Tibial nerve (tissue), 4 donors: ENCODE results near the gene STXBP4. TPM values are rescaled to one million over a fixed set of nuclear protein-coding genes. Genes with fewer than 3 reads are reported as not detected.

Experiments used
- DNase-seq, 2 donors: peaks; one replicate each; pipeline ENCODE4 v3.0.0-alpha.2; 2019; ENCODE audit warnings: low spot score in 2 of 2
- H3K27ac ChIP-seq, 4 donors: fragments of 200-600 bp; sonication (generic) in 3 of 4; one replicate each; pipeline ENCODE4 v1.5.1; 2017 to 2019; ENCODE audit warnings: mild to moderate bottlenecking in 1 of 4
- H3K27me3 ChIP-seq, 2 donors: fragments of 200-600 bp; sonication (generic) in 1 of 2; one replicate each; pipeline versions ENCODE4 v1.5.1 to v1.6.0; 2017 to 2019
- H3K36me3 ChIP-seq, 3 donors: fragments of 200-600 bp; sonication (generic); one replicate each; pipeline ENCODE4 v1.5.1; 2018 to 2019
- H3K4me1 ChIP-seq, 4 donors: fragments of 200-600 bp; sonication (generic) in 3 of 4; one replicate each; pipeline ENCODE4 v1.5.1; 2017 to 2019
- H3K4me3 ChIP-seq, 4 donors: fragments of 200-600 bp; sonication (generic) in 3 of 4; one replicate each; pipeline ENCODE4 v1.5.1; 2017 to 2019; ENCODE audit warnings: mild to moderate bottlenecking in 1 of 4, moderate library complexity in 1 of 4
- H3K9me3 ChIP-seq, 4 donors: fragments of 200-600 bp; sonication (generic) in 3 of 4; one replicate each; pipeline ENCODE4 v1.5.1; 2017 to 2019
- EP300 ChIP-seq, 2 donors: sonication (generic); formaldehyde crosslinking; IDR thresholded peaks; one replicate each; pipeline ENCODE4 v1.6.1; 2017; ENCODE audit warnings: antibody characterized with exemption in 2 of 2, mild to moderate bottlenecking in 1 of 2
- POLR2A ChIP-seq, 2 donors: fragments of 450-650 bp; IDR thresholded peaks; one replicate each; pipeline ENCODE4 v1.6.1; 2017; ENCODE audit warnings: antibody characterized with exemption in 2 of 2, mild to moderate bottlenecking in 2 of 2, moderate library complexity in 2 of 2
- WGBS, 2 donors: methylation state at CpG; one replicate each; pipeline ENCODE4 v1.1.5; 2018; 5-methylcytosine and 5-hydroxymethylcytosine counted together
- total RNA-seq, 4 donors: library from RNA; depleted of rRNA; stranded (reverse); fragments of >200 nt; gene quantifications; one replicate each; pipeline ENCODE4 v1.1.0, GENCODE V29; 2016
- TF ChIP-seq, protein P1 (sequence below), 5 experiments: fragments of 200-600 bp in 3 of 5; fragments of 450-650 bp in 2 of 5; sonication (generic) in 3 of 5; IDR thresholded peaks; one replicate each; pipeline ENCODE4 v1.5.1; 2016 to 2019; ENCODE audit warnings: antibody characterized with exemption in 5 of 5, mild to moderate bottlenecking in 3 of 5, moderate library complexity in 2 of 5

The STXBP4 gene
- total RNA-seq, 4 donors from 2014 or later = 21.6 to 64.8 (median 28.2) TPM

DNA sequence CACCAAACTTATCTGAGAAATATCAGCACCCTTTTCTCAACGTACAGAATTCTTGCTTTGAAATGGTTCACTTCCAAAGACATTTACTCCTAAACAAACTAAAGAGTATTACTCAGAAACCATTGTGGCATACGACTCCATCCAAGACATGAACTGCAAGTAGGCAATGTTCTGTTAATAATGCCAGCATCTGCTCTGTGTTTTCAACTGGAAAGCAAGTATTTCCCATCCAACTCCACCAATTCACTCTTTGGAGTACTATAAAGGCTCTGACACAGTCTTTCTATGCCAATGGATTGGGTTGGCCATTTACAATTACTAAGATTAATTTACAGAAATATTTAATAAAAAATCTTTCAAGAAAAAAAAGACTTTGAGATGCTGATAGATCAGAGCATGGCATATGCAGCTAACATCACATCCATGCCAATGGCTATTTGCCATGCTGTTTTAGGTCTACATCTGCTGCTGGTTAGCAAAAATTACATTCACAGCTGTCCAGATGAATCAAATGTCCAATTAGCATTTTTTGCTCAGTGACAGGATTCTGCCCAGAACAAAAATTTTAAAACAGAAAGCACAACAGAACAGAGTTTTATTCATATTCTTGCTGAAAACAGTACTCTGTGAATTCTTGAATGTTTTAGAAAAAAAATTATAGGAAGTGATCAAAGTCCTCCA lies 230.3 kb downstream of the STXBP4 start:
- TF ChIP-seq EP300 (IDR thresholded peaks at IDR 0.05) (no peak), POLR2A (IDR thresholded peaks at IDR 0.05) (no peak)
- TF ChIP-seq, protein P1, sequence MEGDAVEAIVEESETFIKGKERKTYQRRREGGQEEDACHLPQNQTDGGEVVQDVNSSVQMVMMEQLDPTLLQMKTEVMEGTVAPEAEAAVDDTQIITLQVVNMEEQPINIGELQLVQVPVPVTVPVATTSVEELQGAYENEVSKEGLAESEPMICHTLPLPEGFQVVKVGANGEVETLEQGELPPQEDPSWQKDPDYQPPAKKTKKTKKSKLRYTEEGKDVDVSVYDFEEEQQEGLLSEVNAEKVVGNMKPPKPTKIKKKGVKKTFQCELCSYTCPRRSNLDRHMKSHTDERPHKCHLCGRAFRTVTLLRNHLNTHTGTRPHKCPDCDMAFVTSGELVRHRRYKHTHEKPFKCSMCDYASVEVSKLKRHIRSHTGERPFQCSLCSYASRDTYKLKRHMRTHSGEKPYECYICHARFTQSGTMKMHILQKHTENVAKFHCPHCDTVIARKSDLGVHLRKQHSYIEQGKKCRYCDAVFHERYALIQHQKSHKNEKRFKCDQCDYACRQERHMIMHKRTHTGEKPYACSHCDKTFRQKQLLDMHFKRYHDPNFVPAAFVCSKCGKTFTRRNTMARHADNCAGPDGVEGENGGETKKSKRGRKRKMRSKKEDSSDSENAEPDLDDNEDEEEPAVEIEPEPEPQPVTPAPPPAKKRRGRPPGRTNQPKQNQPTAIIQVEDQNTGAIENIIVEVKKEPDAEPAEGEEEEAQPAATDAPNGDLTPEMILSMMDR (IDR thresholded peaks at IDR 0.05) = no peak
- Histone ChIP-seq H3K9me3 (peaks cover 0 to 3% (median 0%) of the 10 kb centered on the region in 4 donors), H3K36me3 (no peaks in the 10 kb centered on the region), H3K27ac (no peak overlapping the region), H3K27me3 (no peaks in the 10 kb centered on the region), H3K4me1 (peaks cover 0 to 15% (median 0%) of the 10 kb centered on the region in 4 donors), H3K4me3 (no peak overlapping the region)
- WGBS, 2 donors = 62 to 71% methylated on average over 2 of the region's 2 CpGs
- DNase-seq = no peak

DNA sequence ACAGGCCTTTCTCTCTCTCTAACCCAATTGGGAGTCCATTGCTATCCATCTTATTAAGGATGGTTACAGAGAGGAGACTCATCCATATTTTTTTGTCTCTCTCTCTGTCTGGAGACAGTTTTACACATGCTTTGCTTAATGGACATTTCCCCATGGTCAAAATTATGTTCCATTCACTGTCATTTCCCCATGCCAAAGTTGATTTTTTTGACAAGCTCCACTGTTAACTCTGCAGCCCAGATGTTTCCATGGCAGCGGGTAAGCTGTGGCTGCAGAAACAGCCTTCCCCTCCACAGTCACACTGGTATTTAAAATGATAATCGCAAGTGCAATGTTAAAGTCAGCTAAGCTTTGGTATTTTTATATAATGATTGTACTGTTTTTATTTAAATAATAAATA lies 232.3 kb downstream of the STXBP4 start:
- no peaks in the 10 kb centered on the region for H3K36me3 ChIP-seq
- peaks cover 0 to 15% (median 0%) of the 10 kb centered on the region in 4 donors for H3K4me1 ChIP-seq
- peaks cover 0 to 9% (median 0%) of the 10 kb centered on the region in 4 donors for H3K9me3 ChIP-seq
- H3K27me3 ChIP-seq = no peaks in the 10 kb centered on the region
- no peak overlapping the region for H3K27ac ChIP-seq
- 52 to 63% methylated on average over 2 of the region's 2 CpGs for WGBS, 2 donors
- DNase-seq = no peak
- no peak overlapping the region for H3K4me3 ChIP-seq
- TF ChIP-seq POLR2A (IDR thresholded peaks at IDR 0.05) = no peak
- TF ChIP-seq, protein P1 (IDR thresholded peaks at IDR 0.05) = no peak
- TF ChIP-seq EP300 (IDR thresholded peaks at IDR 0.05) = no peak

DNA sequence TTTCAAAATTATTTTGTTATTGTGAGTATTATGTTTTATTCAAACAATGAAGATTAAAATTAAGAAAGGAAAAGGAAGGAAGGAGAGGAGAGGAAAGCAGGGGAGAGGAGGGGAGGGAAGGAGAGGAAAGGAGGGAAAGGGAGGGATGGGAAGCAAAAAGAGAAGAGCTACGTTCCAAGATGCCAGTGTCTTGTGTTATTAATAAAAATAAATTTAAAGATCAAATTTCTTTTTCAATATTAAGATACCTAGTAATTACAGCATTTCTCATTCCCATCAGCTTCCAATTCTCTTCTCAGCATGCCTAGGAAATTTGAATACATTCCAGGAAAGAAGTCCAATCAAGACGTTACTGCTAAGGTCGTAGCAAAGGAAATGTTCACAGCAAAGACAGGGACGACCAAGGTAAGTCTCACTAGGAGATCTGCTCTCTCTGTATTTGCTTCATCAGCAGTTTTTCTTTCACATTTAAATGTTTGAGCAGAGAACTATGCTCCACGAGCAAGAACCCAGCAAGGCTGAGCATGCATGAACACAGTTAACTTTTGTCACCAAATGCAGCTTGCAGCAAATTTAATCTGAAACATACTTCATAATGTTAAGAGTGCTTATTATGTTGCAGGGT lies 232.9 kb downstream of the STXBP4 start:
- Histone ChIP-seq H3K36me3 (no peaks in the 10 kb centered on the region), H3K27me3 (no peaks in the 10 kb centered on the region), H3K4me3 (no peak overlapping the region), H3K27ac (no peak overlapping the region), H3K4me1 (peaks cover 0 to 15% (median 0%) of the 10 kb centered on the region in 4 donors), H3K9me3 (peaks cover 0 to 9% (median 0%) of the 10 kb centered on the region in 4 donors)
- 11 to 18% methylated on average over 5 of the region's 5 CpGs for WGBS, 2 donors
- no peak for DNase-seq
- TF ChIP-seq EP300 (IDR thresholded peaks at IDR 0.05) (no peak), POLR2A (IDR thresholded peaks at IDR 0.05) (no peak)
- TF ChIP-seq, protein P1 (IDR thresholded peaks at IDR 0.05) = no peak

DNA sequence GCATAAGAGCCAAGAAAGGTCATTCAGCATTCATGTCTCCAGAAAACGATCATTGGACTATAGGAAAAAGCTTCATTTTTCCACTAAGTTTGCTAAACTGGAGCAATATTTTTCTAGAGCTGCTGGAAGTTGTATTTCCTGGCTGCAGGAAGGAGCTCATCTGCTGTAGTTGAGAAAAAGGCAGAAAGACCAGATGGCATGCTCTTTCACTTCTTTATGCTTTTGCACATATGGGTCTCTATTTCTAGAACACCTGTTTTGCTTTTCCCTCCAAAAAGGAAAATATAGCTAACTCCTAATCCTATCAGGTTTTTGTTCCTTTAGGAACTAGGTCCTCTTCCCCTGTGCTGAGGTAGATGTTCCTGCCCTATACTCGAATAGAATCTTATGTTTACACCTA lies 234.3 kb downstream of the STXBP4 start:
- 73 to 76% methylated on average over 2 of the region's 2 CpGs for WGBS, 2 donors
- no peak overlapping the region for H3K4me3 ChIP-seq
- no peak for TF ChIP-seq POLR2A (IDR thresholded peaks at IDR 0.05)
- TF ChIP-seq, protein P1 (IDR thresholded peaks at IDR 0.05) = no peak
- TF ChIP-seq EP300 (IDR thresholded peaks at IDR 0.05) = no peak
- H3K36me3 ChIP-seq = no peaks in the 10 kb centered on the region
- H3K27ac ChIP-seq = no peak overlapping the region
- DNase-seq = no peak
- no peaks in the 10 kb centered on the region for H3K27me3 ChIP-seq
- H3K9me3 ChIP-seq = peaks cover 0 to 9% (median 0%) of the 10 kb centered on the region in 4 donors
- H3K4me1 ChIP-seq = peaks cover 0 to 12% (median 0%) of the 10 kb centered on the region in 4 donors
